GM19238 (cell line): ENCODE measurements around the gene NFATC2.

Experiments
- DNase-seq: peaks from one replicate; pipeline ENCODE4 v3.0.0; 2011; ENCODE audit warnings: low spot score; ENCODE audit not compliant: insufficient read length

Gene NFATC2

GRCh38 chr20:51452734-51453365, 89.7 kb downstream of the NFATC2 start:
- DNase-seq: no peak

- no peak for DNase-seq
Measured at GRCh38 chr20:51452091-51452613, 90.4 kb downstream of the NFATC2 start.

GRCh38 chr20:51451484-51451883, 91.0 kb downstream of the NFATC2 start:
- no peak for DNase-seq

GRCh38 chr20:51450984-51451383, 91.5 kb downstream of the NFATC2 start:
- DNase-seq: no peak

GRCh38 chr20:51450221-51450712, 92.3 kb downstream of the NFATC2 start:
- no peak for DNase-seq

- DNase-seq: no peak
Measured at GRCh38 chr20:51449498-51450220, 92.9 kb downstream of the NFATC2 start.

- DNase-seq: no peak
Measured at GRCh38 chr20:51447765-51448148, 94.8 kb downstream of the NFATC2 start.

- no peak for DNase-seq
Measured at GRCh38 chr20:51447097-51447764, 95.3 kb downstream of the NFATC2 start.

- DNase-seq: no peak
Measured at GRCh38 chr20:51446656-51447055, 95.9 kb downstream of the NFATC2 start.

- DNase-seq: no peak
Measured at GRCh38 chr20:51446230-51446629, 96.3 kb downstream of the NFATC2 start.

GRCh38 chr20:51445591-51445990, 96.9 kb downstream of the NFATC2 start:
- no peak for DNase-seq

GRCh38 chr20:51444922-51445438, 97.5 kb downstream of the NFATC2 start:
- DNase-seq: no peak

GRCh38 chr20:51444467-51444866, 98.1 kb downstream of the NFATC2 start:
- no peak for DNase-seq

GRCh38 chr20:51442602-51443001, 99.9 kb downstream of the NFATC2 start:
- no peak for DNase-seq

GRCh38 chr20:51440589-51440988, 101.9 kb downstream of the NFATC2 start:
- peak; percentile 42 for DNase-seq

- no peak for DNase-seq
Measured at GRCh38 chr20:51439160-51439689, 103.3 kb downstream of the NFATC2 start.

GRCh38 chr20:51438136-51438535, 104.4 kb downstream of the NFATC2 start:
- no peak for DNase-seq

GRCh38 chr20:51437182-51437924, 105.2 kb downstream of the NFATC2 start:
- DNase-seq: no peak

GRCh38 chr20:51434580-51435247, 107.8 kb downstream of the NFATC2 start:
- no peak for DNase-seq

- DNase-seq: no peak
Measured at GRCh38 chr20:51434026-51434425, 108.5 kb downstream of the NFATC2 start.
